SK-N-SH (cell line): ENCODE data around the gene PTGES3.

ENCODE experiments used
- CTCF ChIP-seq: fragments of 200-600 bp; sonication (generic); IDR thresholded peaks from 2 replicates; pipeline ENCODE4 v1.6.1; 2017; ENCODE audit warnings: antibody characterized with exemption, mild to moderate bottlenecking, moderate library complexity
- EZH2phosphoT487 ChIP-seq: fragments of 200-600 bp; sonication (generic); IDR thresholded peaks from 2 replicates; pipeline ENCODE4 v1.6.1; 2017; ENCODE audit warnings: low read depth, mixed run types, mild to moderate bottlenecking, antibody characterized with exemption, moderate library complexity, borderline replicate concordance
- FOXJ3 ChIP-seq: sonication (generic); formaldehyde crosslinking; IDR thresholded peaks from 2 replicates; pipeline ENCODE4 v1.5.1; 2020; ENCODE audit warnings: mild to moderate bottlenecking, missing genetic modification reagents
- MAX ChIP-seq: IDR thresholded peaks from 2 replicates; pipeline ENCODE4 v1.4.0; 2012; ENCODE audit warnings: low read depth
- PBX3 ChIP-seq: IDR thresholded peaks from 2 replicates; pipeline ENCODE4; 2012
- POLR2AphosphoS5 ChIP-seq: IDR thresholded peaks from 2 replicates; pipeline ENCODE4 v1.6.1; 2012; ENCODE audit warnings: low read depth, low read length
- RFX5 ChIP-seq: IDR thresholded peaks from 2 replicates; pipeline ENCODE4 v1.6.1; 2012; ENCODE audit warnings: mild to moderate bottlenecking, improper control_type of control experiment, low read length
- RXRA ChIP-seq: IDR thresholded peaks from 2 replicates; pipeline ENCODE4 v1.4.0; 2012; ENCODE audit warnings: low read depth, mild to moderate bottlenecking, borderline replicate concordance
- SIN3A ChIP-seq: IDR thresholded peaks from 2 replicates; pipeline ENCODE4 v1.6.1; 2012; ENCODE audit warnings: low read depth, mild to moderate bottlenecking, low read length, moderate library complexity, borderline replicate concordance
- TAF1 ChIP-seq: IDR thresholded peaks from 2 replicates; pipeline ENCODE4 v1.6.1; 2012; ENCODE audit warnings: low read depth, mild to moderate bottlenecking, low read length, moderate library complexity, borderline replicate concordance
- TEAD4 ChIP-seq: IDR thresholded peaks from 2 replicates; pipeline ENCODE4 v1.4.0; 2012; ENCODE audit warnings: mild to moderate bottlenecking, borderline replicate concordance; ENCODE audit not compliant: insufficient read depth
- USF1 ChIP-seq: IDR thresholded peaks from 2 replicates; pipeline ENCODE4 v1.4.0; 2012; ENCODE audit warnings: low read depth, borderline replicate concordance
- USF2 ChIP-seq: fragments of 150-350 bp; IDR thresholded peaks from 2 replicates; pipeline ENCODE4 v1.6.1; 2017; ENCODE audit warnings: antibody characterized with exemption, low read length, low read depth, borderline replicate concordance
- YY1 ChIP-seq: IDR thresholded peaks from 2 replicates; pipeline ENCODE4 v1.4.0; 2012; ENCODE audit warnings: low read depth, mild to moderate bottlenecking

GRCh38 chr12:56616925-56617324 lies 71.2 kb downstream of the PTGES3 start:
- TF ChIP-seq USF2 (no peak), CTCF (no peak), RFX5 (no peak), RXRA (no peak), TAF1 (no peak), MAX (no peak), POLR2AphosphoS5 (no peak), SIN3A (no peak), EZH2phosphoT487 (no peak), YY1 (no peak), FOXJ3 (CRISPR knock-in tag) (no peak), PBX3 (no peak), USF1 (no peak), TEAD4 (no peak)
